Measurements from ENCODE around the gene MUC5B. TPM values are rescaled to one million over a fixed set of nuclear protein-coding genes. Genes with fewer than 3 reads are reported as not detected.
"Not testable (repeated sequence)": the region's sequence is repeated elsewhere in the genome, so short reads cannot be mapped to it uniquely, and the experiment has no call there.

MUC5B gene
- total RNA-seq, 1 donor from 2014 or later = not detected

GRCh38 chr11:1243521-1243920, 20.7 kb downstream of the MUC5B start:
- not testable (repeated sequence) for H3K79me2 ChIP-seq (ENCODE audit: insufficient read depth, low read length); H3K4me1 ChIP-seq (ENCODE audit: insufficient read depth, low read length); H3K36me3 ChIP-seq (ENCODE audit: insufficient read depth, low read length); H2AFZ ChIP-seq (ENCODE audit: low read depth, low read length); H3K9ac ChIP-seq (ENCODE audit: low read length); H3K27me3 ChIP-seq (ENCODE audit: insufficient read depth, low read length); H4K20me1 ChIP-seq (ENCODE audit: insufficient read depth, low read length); H3K27me3 Mint-ChIP-seq (ENCODE audit: low read depth, unreplicated experiment); H3K27ac ChIP-seq (ENCODE audit: low read depth, low read length); H3K4me3 ChIP-seq (ENCODE audit: insufficient read depth, low read depth, low read length); FAIRE-seq; H3K27ac Mint-ChIP-seq (ENCODE audit: unreplicated experiment); H3K4me3 Mint-ChIP-seq (ENCODE audit: unreplicated experiment); DNase-seq (ENCODE audit: low read depth); H3K9me3 ChIP-seq (ENCODE audit: insufficient read depth, low read depth, low read length); H3K4me1 Mint-ChIP-seq (ENCODE audit: low read depth, unreplicated experiment); H3K36me3 Mint-ChIP-seq (ENCODE audit: low read depth, unreplicated experiment); H3K4me2 ChIP-seq (ENCODE audit: low read length)
- H3K9me3 Mint-ChIP-seq (ENCODE audit: unreplicated experiment) = peaks cover 14% of the 10 kb centered on the region

- H3K4me1 Mint-ChIP-seq (ENCODE audit: low read depth, unreplicated experiment); H3K4me1 ChIP-seq (ENCODE audit: insufficient read depth, low read length); H3K27ac ChIP-seq (ENCODE audit: low read depth, low read length); H3K4me2 ChIP-seq (ENCODE audit: low read length); H3K79me2 ChIP-seq (ENCODE audit: insufficient read depth, low read length); H3K36me3 ChIP-seq (ENCODE audit: insufficient read depth, low read length); H3K27ac Mint-ChIP-seq (ENCODE audit: unreplicated experiment); H3K36me3 Mint-ChIP-seq (ENCODE audit: low read depth, unreplicated experiment); DNase-seq (ENCODE audit: low read depth); H3K27me3 Mint-ChIP-seq (ENCODE audit: low read depth, unreplicated experiment); H3K4me3 Mint-ChIP-seq (ENCODE audit: unreplicated experiment); H3K9ac ChIP-seq (ENCODE audit: low read length); H3K27me3 ChIP-seq (ENCODE audit: insufficient read depth, low read length); H3K4me3 ChIP-seq (ENCODE audit: insufficient read depth, low read depth, low read length); H4K20me1 ChIP-seq (ENCODE audit: insufficient read depth, low read length); H3K9me3 ChIP-seq (ENCODE audit: insufficient read depth, low read depth, low read length); FAIRE-seq; H2AFZ ChIP-seq (ENCODE audit: low read depth, low read length): not testable (repeated sequence)
- peaks cover 14% of the 10 kb centered on the region for H3K9me3 Mint-ChIP-seq (ENCODE audit: unreplicated experiment)
Measured at GRCh38 chr11:1244557-1244956, 21.7 kb downstream of the MUC5B start.

GRCh38 chr11:1245717-1246116, 22.9 kb downstream of the MUC5B start:
- not testable (repeated sequence) for H2AFZ ChIP-seq (ENCODE audit: low read depth, low read length); H3K4me2 ChIP-seq (ENCODE audit: low read length); H3K9ac ChIP-seq (ENCODE audit: low read length); H3K4me3 ChIP-seq (ENCODE audit: insufficient read depth, low read depth, low read length); H3K4me1 Mint-ChIP-seq (ENCODE audit: low read depth, unreplicated experiment); H3K27me3 Mint-ChIP-seq (ENCODE audit: low read depth, unreplicated experiment); H3K4me3 Mint-ChIP-seq (ENCODE audit: unreplicated experiment); DNase-seq (ENCODE audit: low read depth); H3K9me3 ChIP-seq (ENCODE audit: insufficient read depth, low read depth, low read length); H3K4me1 ChIP-seq (ENCODE audit: insufficient read depth, low read length); H3K27me3 ChIP-seq (ENCODE audit: insufficient read depth, low read length); FAIRE-seq; H3K36me3 ChIP-seq (ENCODE audit: insufficient read depth, low read length); H3K27ac ChIP-seq (ENCODE audit: low read depth, low read length); H3K36me3 Mint-ChIP-seq (ENCODE audit: low read depth, unreplicated experiment); H3K27ac Mint-ChIP-seq (ENCODE audit: unreplicated experiment); H3K79me2 ChIP-seq (ENCODE audit: insufficient read depth, low read length); H4K20me1 ChIP-seq (ENCODE audit: insufficient read depth, low read length)
- peaks cover 14% of the 10 kb centered on the region for H3K9me3 Mint-ChIP-seq (ENCODE audit: unreplicated experiment)

GRCh38 chr11:1246301-1246700, 23.4 kb downstream of the MUC5B start:
- not testable (repeated sequence) for H3K4me3 ChIP-seq (ENCODE audit: insufficient read depth, low read depth, low read length); FAIRE-seq; H3K4me1 ChIP-seq (ENCODE audit: insufficient read depth, low read length); H3K9me3 ChIP-seq (ENCODE audit: insufficient read depth, low read depth, low read length); H3K4me3 Mint-ChIP-seq (ENCODE audit: unreplicated experiment); H3K79me2 ChIP-seq (ENCODE audit: insufficient read depth, low read length); H3K27me3 Mint-ChIP-seq (ENCODE audit: low read depth, unreplicated experiment); H3K9ac ChIP-seq (ENCODE audit: low read length); DNase-seq (ENCODE audit: low read depth); H3K4me1 Mint-ChIP-seq (ENCODE audit: low read depth, unreplicated experiment); H3K27ac ChIP-seq (ENCODE audit: low read depth, low read length); H3K36me3 Mint-ChIP-seq (ENCODE audit: low read depth, unreplicated experiment); H3K27me3 ChIP-seq (ENCODE audit: insufficient read depth, low read length); H4K20me1 ChIP-seq (ENCODE audit: insufficient read depth, low read length); H2AFZ ChIP-seq (ENCODE audit: low read depth, low read length); H3K36me3 ChIP-seq (ENCODE audit: insufficient read depth, low read length); H3K27ac Mint-ChIP-seq (ENCODE audit: unreplicated experiment); H3K4me2 ChIP-seq (ENCODE audit: low read length)
- H3K9me3 Mint-ChIP-seq (ENCODE audit: unreplicated experiment) = peaks cover 19% of the 10 kb centered on the region

GRCh38 chr11:1247026-1247425, 24.2 kb downstream of the MUC5B start:
- H3K9ac ChIP-seq (ENCODE audit: low read length); H3K4me1 ChIP-seq (ENCODE audit: insufficient read depth, low read length); H3K79me2 ChIP-seq (ENCODE audit: insufficient read depth, low read length); H3K27ac ChIP-seq (ENCODE audit: low read depth, low read length); H3K4me1 Mint-ChIP-seq (ENCODE audit: low read depth, unreplicated experiment); H3K4me3 ChIP-seq (ENCODE audit: insufficient read depth, low read depth, low read length); DNase-seq (ENCODE audit: low read depth); H3K36me3 ChIP-seq (ENCODE audit: insufficient read depth, low read length); FAIRE-seq; H3K27me3 Mint-ChIP-seq (ENCODE audit: low read depth, unreplicated experiment); H2AFZ ChIP-seq (ENCODE audit: low read depth, low read length); H3K4me3 Mint-ChIP-seq (ENCODE audit: unreplicated experiment); H3K4me2 ChIP-seq (ENCODE audit: low read length); H3K9me3 ChIP-seq (ENCODE audit: insufficient read depth, low read depth, low read length); H4K20me1 ChIP-seq (ENCODE audit: insufficient read depth, low read length); H3K27ac Mint-ChIP-seq (ENCODE audit: unreplicated experiment); H3K36me3 Mint-ChIP-seq (ENCODE audit: low read depth, unreplicated experiment); H3K27me3 ChIP-seq (ENCODE audit: insufficient read depth, low read length): not testable (repeated sequence)
- H3K9me3 Mint-ChIP-seq (ENCODE audit: unreplicated experiment) = peaks cover 17% of the 10 kb centered on the region

- not testable (repeated sequence) for H3K27ac Mint-ChIP-seq (ENCODE audit: unreplicated experiment); FAIRE-seq; H3K27me3 ChIP-seq (ENCODE audit: insufficient read depth, low read length); H3K9me3 ChIP-seq (ENCODE audit: insufficient read depth, low read depth, low read length); H3K4me1 ChIP-seq (ENCODE audit: insufficient read depth, low read length); H3K36me3 ChIP-seq (ENCODE audit: insufficient read depth, low read length); H3K4me3 ChIP-seq (ENCODE audit: insufficient read depth, low read depth, low read length); H3K36me3 Mint-ChIP-seq (ENCODE audit: low read depth, unreplicated experiment); DNase-seq (ENCODE audit: low read depth); H4K20me1 ChIP-seq (ENCODE audit: insufficient read depth, low read length); H3K79me2 ChIP-seq (ENCODE audit: insufficient read depth, low read length); H3K4me1 Mint-ChIP-seq (ENCODE audit: low read depth, unreplicated experiment); H3K4me3 Mint-ChIP-seq (ENCODE audit: unreplicated experiment); H3K9ac ChIP-seq (ENCODE audit: low read length); H3K27ac ChIP-seq (ENCODE audit: low read depth, low read length); H3K4me2 ChIP-seq (ENCODE audit: low read length); H3K27me3 Mint-ChIP-seq (ENCODE audit: low read depth, unreplicated experiment); H2AFZ ChIP-seq (ENCODE audit: low read depth, low read length)
- H3K9me3 Mint-ChIP-seq (ENCODE audit: unreplicated experiment) = peaks cover 17% of the 10 kb centered on the region
Measured at GRCh38 chr11:1248951-1249350, 26.1 kb downstream of the MUC5B start.

All from astrocyte (in vitro differentiated cells and primary cell).